GM23338 (cell line): ENCODE data around the gene TMEM150C. TPM values are rescaled to one million over a fixed set of nuclear protein-coding genes. Genes with fewer than 3 reads are reported as not detected.

Experiments
- ATAC-seq: fragments of 200-7000 bp; cut with Tn5 transposase; 3 replicates; pipeline ENCODE4 v1.9.1; 2020
- DNase-seq: peaks from one replicate; pipeline ENCODE4 v3.0.0-alpha.2; 2015; ENCODE audit warnings: low spot score
- H2AFZ ChIP-seq: fragments of 200-600 bp; sonication (generic); 2 replicates; pipeline ENCODE4 v1.8.0; 2016; ENCODE audit warnings: antibody characterized with exemption, mild to moderate bottlenecking, moderate library complexity
- H3F3A ChIP-seq: fragments of 200-600 bp; sonication (generic); replicated peaks from 2 replicates; pipeline ENCODE4 v1.8.0; 2017; ENCODE audit warnings: antibody characterized with exemption, mixed run types, low read depth
- H3K27ac ChIP-seq: fragments of 200-600 bp; sonication (generic); 2 replicates; pipeline ENCODE4 v1.6.1; 2016; ENCODE audit warnings: low read depth
- H3K27me3 ChIP-seq: fragments of 200-600 bp; sonication (generic); 2 replicates; pipeline ENCODE4 v1.8.0; 2016; ENCODE audit warnings: mild to moderate bottlenecking, mixed run types, moderate library complexity; ENCODE audit not compliant: insufficient read depth
- H3K36me3 ChIP-seq: fragments of 200-600 bp; sonication (generic); 2 replicates; pipeline ENCODE4 v1.8.0; 2016; ENCODE audit warnings: mild to moderate bottlenecking; ENCODE audit not compliant: insufficient read depth
- H3K4me1 ChIP-seq: fragments of 200-600 bp; sonication (generic); 2 replicates; pipeline ENCODE4 v1.8.0; 2016; ENCODE audit warnings: mild to moderate bottlenecking, moderate library complexity; ENCODE audit not compliant: insufficient read depth
- H3K4me2 ChIP-seq: fragments of 200-600 bp; sonication (generic); 2 replicates; pipeline ENCODE4 v1.7.1; 2017; ENCODE audit warnings: mixed run types
- H3K4me3 ChIP-seq: fragments of 200-600 bp; sonication (generic); 2 replicates; pipeline ENCODE4 v1.6.1; 2016; ENCODE audit warnings: mixed run types
- H3K79me2 ChIP-seq: fragments of 200-600 bp; sonication (generic); replicated peaks from 2 replicates; pipeline ENCODE4 v1.8.0; 2017; ENCODE audit warnings: mild to moderate bottlenecking; ENCODE audit not compliant: insufficient read depth
- H3K9me2 ChIP-seq: fragments of 200-600 bp; sonication (generic); 2 replicates; pipeline ENCODE4 v1.8.0; 2017; ENCODE audit not compliant: insufficient read depth
- H4K20me1 ChIP-seq: fragments of 200-600 bp; sonication (generic); replicated peaks from 2 replicates; pipeline ENCODE4 v1.8.0; 2017; ENCODE audit warnings: mild to moderate bottlenecking; ENCODE audit not compliant: insufficient read depth
- H3K27ac Mint-ChIP-seq: 2 replicates; pipeline ENCODE4 v1.8.0; 2020; ENCODE audit warnings: inconsistent platforms, mild to moderate bottlenecking, moderate library complexity, mixed read lengths
- H3K27me3 Mint-ChIP-seq: 3 replicates; pipeline ENCODE4 v1.8.0; 2022; ENCODE audit warnings: low read depth, mild to moderate bottlenecking, moderate library complexity, mixed read lengths, inconsistent platforms; ENCODE audit not compliant: insufficient read depth, poor library complexity
- H3K36me3 Mint-ChIP-seq: 3 replicates; pipeline ENCODE4 v1.8.0; 2021; ENCODE audit warnings: low read depth, mild to moderate bottlenecking, inconsistent platforms, moderate library complexity, mixed read lengths
- H3K4me1 Mint-ChIP-seq: 3 replicates; pipeline ENCODE4 v1.8.0; 2020; ENCODE audit warnings: mild to moderate bottlenecking, inconsistent platforms, mixed read lengths
- H3K4me3 Mint-ChIP-seq: 3 replicates; pipeline ENCODE4 v1.8.0; 2021; ENCODE audit warnings: moderate library complexity, mild to moderate bottlenecking, inconsistent platforms, mixed read lengths
- H3K9me3 Mint-ChIP-seq: 3 replicates; pipeline ENCODE4 v1.8.0; 2020; ENCODE audit warnings: moderate library complexity, mild to moderate bottlenecking, inconsistent platforms, mixed read lengths
- CREB1 ChIP-seq: fragments of 250-450 bp; sonication (Bioruptor Pico); IDR thresholded peaks from 2 replicates; pipeline ENCODE4 v1.5.0; 2020; ENCODE audit warnings: low read depth, mild to moderate bottlenecking, moderate library complexity
- EZH2 ChIP-seq: fragments of 200-600 bp; sonication (generic); IDR thresholded peaks from one replicate; pipeline ENCODE4 v1.8.0; 2017; ENCODE audit warnings: antibody characterized with exemption, mild to moderate bottlenecking, low read depth; ENCODE audit not compliant: unreplicated experiment
- EZH2phosphoT487 ChIP-seq: fragments of 200-600 bp; sonication (generic); IDR thresholded peaks from one replicate; pipeline ENCODE4 v1.8.1; 2018; ENCODE audit warnings: antibody characterized with exemption; ENCODE audit not compliant: unreplicated experiment
- JUNB ChIP-seq: IDR thresholded peaks from one replicate; pipeline ENCODE4 v1.6.1; 2016; ENCODE audit warnings: antibody characterized with exemption; ENCODE audit not compliant: unreplicated experiment
- NANOG ChIP-seq: IDR thresholded peaks from 2 replicates; pipeline ENCODE4 v1.6.1; 2016; ENCODE audit warnings: antibody characterized with exemption, borderline replicate concordance
- POLR2AphosphoS5 ChIP-seq: IDR thresholded peaks from 2 replicates; pipeline ENCODE4 v1.6.1; 2016; ENCODE audit warnings: antibody characterized with exemption, low read depth
- STAT1 ChIP-seq: IDR thresholded peaks from one replicate; pipeline ENCODE4 v1.6.1; 2016; ENCODE audit warnings: antibody characterized with exemption; ENCODE audit not compliant: unreplicated experiment
- ZNF114 ChIP-seq: fragments of 250-450 bp; sonication (Bioruptor Pico); IDR thresholded peaks from 2 replicates; pipeline ENCODE4 v1.5.0; 2020; ENCODE audit warnings: mild to moderate bottlenecking, moderate library complexity
- ZNF331 ChIP-seq: fragments of 250-450 bp; sonication (Bioruptor Pico); IDR thresholded peaks from 2 replicates; pipeline ENCODE4 v1.5.0; 2020; ENCODE audit warnings: low read depth, mild to moderate bottlenecking, moderate library complexity
- polyA plus RNA-seq: library from polyadenylated mRNA; unstranded; fragments of >200 nt; fragmentation: Nextera tagmentation; extraction: Ambion mirVana; gene quantifications from 2 replicates; pipeline ENCODE4 v1.2.1, GENCODE V29; 2016
- total RNA-seq: library from RNA; depleted of rRNA; stranded (reverse); fragments of >200 nt; shearing (Covaris generic); gene quantifications from 2 replicates; pipeline ENCODE4 v1.2.3, GENCODE V29; 2014
- TF ChIP-seq, protein P1 (sequence below), 2 experiments: fragments of 200-600 bp in 1 of 2; sonication (generic) in 1 of 2; conservative IDR thresholded peaks; 2 replicates each; pipeline versions ENCODE4 v1.5.1 to v1.6.1; 2016 to 2017; ENCODE audit warnings: antibody characterized with exemption in 2 of 2, low read depth in 2 of 2, mild to moderate bottlenecking in 2 of 2, moderate library complexity in 1 of 2
- TF ChIP-seq, protein P2 (sequence below): IDR thresholded peaks from one replicate; pipeline ENCODE4 v1.6.1; 2018; ENCODE audit warnings: antibody characterized with exemption; ENCODE audit not compliant: unreplicated experiment
- TF ChIP-seq, protein P3 (sequence below): fragments of 250-450 bp; sonication (Bioruptor Pico); IDR thresholded peaks from 2 replicates; pipeline ENCODE4 v1.5.0; 2020; ENCODE audit warnings: mild to moderate bottlenecking, moderate library complexity
- TF ChIP-seq, protein P4 (sequence below): IDR thresholded peaks from 2 replicates; pipeline ENCODE4 v1.6.1; 2016; ENCODE audit warnings: antibody characterized with exemption

The TMEM150C gene
- total and polyA plus RNA-seq, 2 experiments from 2014 or later: 1.7 to 4.0 TPM

- no peak overlapping the region for H3K4me2 ChIP-seq
- peaks cover 23% of the 10 kb centered on the region for H3K27me3 ChIP-seq
- H4K20me1 ChIP-seq: no peaks in the 10 kb centered on the region
- Mint-ChIP-seq H3K4me1 (peaks cover 24% of the 10 kb centered on the region), H3K27me3 (peaks cover 17% of the 10 kb centered on the region), H3K4me3 (no peak overlapping the region), H3K36me3 (no peaks in the 10 kb centered on the region), H3K27ac (no peak overlapping the region), H3K9me3 (no peaks in the 10 kb centered on the region)
- no peak overlapping the region for H3K4me3 ChIP-seq
- peaks cover 16% of the 10 kb centered on the region for H3K4me1 ChIP-seq
- no peak overlapping the region for H3K27ac ChIP-seq
- TF ChIP-seq, protein P1, sequence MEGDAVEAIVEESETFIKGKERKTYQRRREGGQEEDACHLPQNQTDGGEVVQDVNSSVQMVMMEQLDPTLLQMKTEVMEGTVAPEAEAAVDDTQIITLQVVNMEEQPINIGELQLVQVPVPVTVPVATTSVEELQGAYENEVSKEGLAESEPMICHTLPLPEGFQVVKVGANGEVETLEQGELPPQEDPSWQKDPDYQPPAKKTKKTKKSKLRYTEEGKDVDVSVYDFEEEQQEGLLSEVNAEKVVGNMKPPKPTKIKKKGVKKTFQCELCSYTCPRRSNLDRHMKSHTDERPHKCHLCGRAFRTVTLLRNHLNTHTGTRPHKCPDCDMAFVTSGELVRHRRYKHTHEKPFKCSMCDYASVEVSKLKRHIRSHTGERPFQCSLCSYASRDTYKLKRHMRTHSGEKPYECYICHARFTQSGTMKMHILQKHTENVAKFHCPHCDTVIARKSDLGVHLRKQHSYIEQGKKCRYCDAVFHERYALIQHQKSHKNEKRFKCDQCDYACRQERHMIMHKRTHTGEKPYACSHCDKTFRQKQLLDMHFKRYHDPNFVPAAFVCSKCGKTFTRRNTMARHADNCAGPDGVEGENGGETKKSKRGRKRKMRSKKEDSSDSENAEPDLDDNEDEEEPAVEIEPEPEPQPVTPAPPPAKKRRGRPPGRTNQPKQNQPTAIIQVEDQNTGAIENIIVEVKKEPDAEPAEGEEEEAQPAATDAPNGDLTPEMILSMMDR (conservative IDR thresholded peaks at IDR 0.05; ENCODE audit: low read depth in 2 of 2): no peak
- TF ChIP-seq, protein P2, sequence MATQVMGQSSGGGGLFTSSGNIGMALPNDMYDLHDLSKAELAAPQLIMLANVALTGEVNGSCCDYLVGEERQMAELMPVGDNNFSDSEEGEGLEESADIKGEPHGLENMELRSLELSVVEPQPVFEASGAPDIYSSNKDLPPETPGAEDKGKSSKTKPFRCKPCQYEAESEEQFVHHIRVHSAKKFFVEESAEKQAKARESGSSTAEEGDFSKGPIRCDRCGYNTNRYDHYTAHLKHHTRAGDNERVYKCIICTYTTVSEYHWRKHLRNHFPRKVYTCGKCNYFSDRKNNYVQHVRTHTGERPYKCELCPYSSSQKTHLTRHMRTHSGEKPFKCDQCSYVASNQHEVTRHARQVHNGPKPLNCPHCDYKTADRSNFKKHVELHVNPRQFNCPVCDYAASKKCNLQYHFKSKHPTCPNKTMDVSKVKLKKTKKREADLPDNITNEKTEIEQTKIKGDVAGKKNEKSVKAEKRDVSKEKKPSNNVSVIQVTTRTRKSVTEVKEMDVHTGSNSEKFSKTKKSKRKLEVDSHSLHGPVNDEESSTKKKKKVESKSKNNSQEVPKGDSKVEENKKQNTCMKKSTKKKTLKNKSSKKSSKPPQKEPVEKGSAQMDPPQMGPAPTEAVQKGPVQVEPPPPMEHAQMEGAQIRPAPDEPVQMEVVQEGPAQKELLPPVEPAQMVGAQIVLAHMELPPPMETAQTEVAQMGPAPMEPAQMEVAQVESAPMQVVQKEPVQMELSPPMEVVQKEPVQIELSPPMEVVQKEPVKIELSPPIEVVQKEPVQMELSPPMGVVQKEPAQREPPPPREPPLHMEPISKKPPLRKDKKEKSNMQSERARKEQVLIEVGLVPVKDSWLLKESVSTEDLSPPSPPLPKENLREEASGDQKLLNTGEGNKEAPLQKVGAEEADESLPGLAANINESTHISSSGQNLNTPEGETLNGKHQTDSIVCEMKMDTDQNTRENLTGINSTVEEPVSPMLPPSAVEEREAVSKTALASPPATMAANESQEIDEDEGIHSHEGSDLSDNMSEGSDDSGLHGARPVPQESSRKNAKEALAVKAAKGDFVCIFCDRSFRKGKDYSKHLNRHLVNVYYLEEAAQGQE: no peak
- TF ChIP-seq ZNF331 (CRISPR knock-in tag) (no peak), POLR2AphosphoS5 (no peak), CREB1 (no peak), EZH2 (no peak), ZNF114 (no peak), NANOG (no peak), JUNB (no peak), STAT1 (no peak), EZH2phosphoT487 (no peak)
- TF ChIP-seq, protein P3, sequence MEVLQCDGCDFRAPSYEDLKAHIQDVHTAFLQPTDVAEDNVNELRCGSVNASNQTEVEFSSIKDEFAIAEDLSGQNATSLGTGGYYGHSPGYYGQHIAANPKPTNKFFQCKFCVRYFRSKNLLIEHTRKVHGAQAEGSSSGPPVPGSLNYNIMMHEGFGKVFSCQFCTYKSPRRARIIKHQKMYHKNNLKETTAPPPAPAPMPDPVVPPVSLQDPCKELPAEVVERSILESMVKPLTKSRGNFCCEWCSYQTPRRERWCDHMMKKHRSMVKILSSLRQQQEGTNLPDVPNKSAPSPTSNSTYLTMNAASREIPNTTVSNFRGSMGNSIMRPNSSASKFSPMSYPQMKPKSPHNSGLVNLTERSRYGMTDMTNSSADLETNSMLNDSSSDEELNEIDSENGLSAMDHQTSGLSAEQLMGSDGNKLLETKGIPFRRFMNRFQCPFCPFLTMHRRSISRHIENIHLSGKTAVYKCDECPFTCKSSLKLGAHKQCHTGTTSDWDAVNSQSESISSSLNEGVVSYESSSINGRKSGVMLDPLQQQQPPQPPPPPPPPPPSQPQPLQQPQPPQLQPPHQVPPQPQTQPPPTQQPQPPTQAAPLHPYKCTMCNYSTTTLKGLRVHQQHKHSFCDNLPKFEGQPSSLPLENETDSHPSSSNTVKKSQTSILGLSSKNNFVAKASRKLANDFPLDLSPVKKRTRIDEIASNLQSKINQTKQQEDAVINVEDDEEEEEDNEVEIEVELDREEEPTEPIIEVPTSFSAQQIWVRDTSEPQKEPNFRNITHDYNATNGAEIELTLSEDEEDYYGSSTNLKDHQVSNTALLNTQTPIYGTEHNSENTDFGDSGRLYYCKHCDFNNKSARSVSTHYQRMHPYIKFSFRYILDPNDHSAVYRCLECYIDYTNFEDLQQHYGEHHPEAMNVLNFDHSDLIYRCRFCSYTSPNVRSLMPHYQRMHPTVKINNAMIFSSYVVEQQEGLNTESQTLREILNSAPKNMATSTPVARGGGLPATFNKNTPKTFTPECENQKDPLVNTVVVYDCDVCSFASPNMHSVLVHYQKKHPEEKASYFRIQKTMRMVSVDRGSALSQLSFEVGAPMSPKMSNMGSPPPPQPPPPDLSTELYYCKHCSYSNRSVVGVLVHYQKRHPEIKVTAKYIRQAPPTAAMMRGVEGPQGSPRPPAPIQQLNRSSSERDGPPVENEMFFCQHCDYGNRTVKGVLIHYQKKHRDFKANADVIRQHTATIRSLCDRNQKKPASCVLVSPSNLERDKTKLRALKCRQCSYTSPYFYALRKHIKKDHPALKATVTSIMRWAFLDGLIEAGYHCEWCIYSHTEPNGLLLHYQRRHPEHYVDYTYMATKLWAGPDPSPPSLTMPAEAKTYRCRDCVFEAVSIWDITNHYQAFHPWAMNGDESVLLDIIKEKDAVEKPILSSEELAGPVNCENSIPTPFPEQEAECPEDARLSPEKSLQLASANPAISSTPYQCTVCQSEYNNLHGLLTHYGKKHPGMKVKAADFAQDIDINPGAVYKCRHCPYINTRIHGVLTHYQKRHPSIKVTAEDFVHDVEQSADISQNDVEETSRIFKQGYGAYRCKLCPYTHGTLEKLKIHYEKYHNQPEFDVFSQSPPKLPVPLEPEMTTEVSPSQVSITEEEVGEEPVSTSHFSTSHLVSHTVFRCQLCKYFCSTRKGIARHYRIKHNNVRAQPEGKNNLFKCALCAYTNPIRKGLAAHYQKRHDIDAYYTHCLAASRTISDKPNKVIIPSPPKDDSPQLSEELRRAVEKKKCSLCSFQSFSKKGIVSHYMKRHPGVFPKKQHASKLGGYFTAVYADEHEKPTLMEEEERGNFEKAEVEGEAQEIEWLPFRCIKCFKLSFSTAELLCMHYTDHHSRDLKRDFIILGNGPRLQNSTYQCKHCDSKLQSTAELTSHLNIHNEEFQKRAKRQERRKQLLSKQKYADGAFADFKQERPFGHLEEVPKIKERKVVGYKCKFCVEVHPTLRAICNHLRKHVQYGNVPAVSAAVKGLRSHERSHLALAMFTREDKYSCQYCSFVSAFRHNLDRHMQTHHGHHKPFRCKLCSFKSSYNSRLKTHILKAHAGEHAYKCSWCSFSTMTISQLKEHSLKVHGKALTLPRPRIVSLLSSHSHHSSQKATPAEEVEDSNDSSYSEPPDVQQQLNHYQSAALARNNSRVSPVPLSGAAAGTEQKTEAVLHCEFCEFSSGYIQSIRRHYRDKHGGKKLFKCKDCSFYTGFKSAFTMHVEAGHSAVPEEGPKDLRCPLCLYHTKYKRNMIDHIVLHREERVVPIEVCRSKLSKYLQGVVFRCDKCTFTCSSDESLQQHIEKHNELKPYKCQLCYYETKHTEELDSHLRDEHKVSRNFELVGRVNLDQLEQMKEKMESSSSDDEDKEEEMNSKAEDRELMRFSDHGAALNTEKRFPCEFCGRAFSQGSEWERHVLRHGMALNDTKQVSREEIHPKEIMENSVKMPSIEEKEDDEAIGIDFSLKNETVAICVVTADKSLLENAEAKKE (CRISPR knock-in tag): no peak
- TF ChIP-seq, protein P4, sequence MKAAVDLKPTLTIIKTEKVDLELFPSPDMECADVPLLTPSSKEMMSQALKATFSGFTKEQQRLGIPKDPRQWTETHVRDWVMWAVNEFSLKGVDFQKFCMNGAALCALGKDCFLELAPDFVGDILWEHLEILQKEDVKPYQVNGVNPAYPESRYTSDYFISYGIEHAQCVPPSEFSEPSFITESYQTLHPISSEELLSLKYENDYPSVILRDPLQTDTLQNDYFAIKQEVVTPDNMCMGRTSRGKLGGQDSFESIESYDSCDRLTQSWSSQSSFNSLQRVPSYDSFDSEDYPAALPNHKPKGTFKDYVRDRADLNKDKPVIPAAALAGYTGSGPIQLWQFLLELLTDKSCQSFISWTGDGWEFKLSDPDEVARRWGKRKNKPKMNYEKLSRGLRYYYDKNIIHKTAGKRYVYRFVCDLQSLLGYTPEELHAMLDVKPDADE: no peak
- H2AFZ ChIP-seq: no peak overlapping the region
- DNase-seq: no peak
- H3K9me2 ChIP-seq: no peaks in the 10 kb centered on the region
- H3K36me3 ChIP-seq: no peaks in the 10 kb centered on the region
- no peaks in the 10 kb centered on the region; the same call in 1 of the 2 replicates for H3F3A ChIP-seq
- ATAC-seq: no peak
- H3K79me2 ChIP-seq: no peaks in the 10 kb centered on the region
Observed at GRCh38 chr4:82559735-82560120, 2.1 kb downstream of the TMEM150C start.
